Prostate gland (tissue), 2 donors: Measurements from ENCODE around the gene CTPS1. TPM values are rescaled to one million over a fixed set of nuclear protein-coding genes. Genes with fewer than 3 reads are reported as not detected.

Source experiments
- DNase-seq: peaks from one replicate; pipeline ENCODE4 v3.0.0-alpha.2; 2019; ENCODE audit warnings: low spot score
- H3K27ac ChIP-seq, 2 donors: fragments of 200-600 bp; sonication (generic); 2 replicates each; pipeline ENCODE4 v1.5.1; 2017 to 2019
- H3K27me3 ChIP-seq: fragments of 200-600 bp; sonication (generic); replicated peaks from 2 replicates; pipeline ENCODE4 v1.5.1; 2019; ENCODE audit not compliant: insufficient read depth
- H3K36me3 ChIP-seq, 2 donors: fragments of 200-600 bp; sonication (generic); 1 replicate in 1 of 2; 2 replicates in 1 of 2; pipeline versions ENCODE4 v1.5.1 to v1.8.1; 2017 to 2019
- H3K4me1 ChIP-seq: fragments of 200-600 bp; sonication (generic); replicated peaks from 2 replicates; pipeline ENCODE4 v1.5.1; 2019
- H3K4me3 ChIP-seq, 2 donors: fragments of 200-600 bp; sonication (generic); 2 replicates each; pipeline ENCODE4 v1.5.1; 2017 to 2019
- H3K9me3 ChIP-seq: fragments of 200-600 bp; sonication (generic); 2 replicates; pipeline ENCODE4 v1.5.1; 2017
- POLR2A ChIP-seq: fragments of 450-650 bp; IDR thresholded peaks from one replicate; pipeline ENCODE4 v1.6.1; 2016; ENCODE audit warnings: antibody characterized with exemption, mild to moderate bottlenecking
- POLR2AphosphoS5 ChIP-seq: sonication (generic); formaldehyde crosslinking; IDR thresholded peaks from one replicate; pipeline ENCODE4 v1.6.1; 2017; ENCODE audit warnings: antibody characterized with exemption
- WGBS: methylation state at CpG from one replicate; pipeline ENCODE4 v1.1.5; 2018; 5-methylcytosine and 5-hydroxymethylcytosine counted together
- intact Hi-C: fragments of 100-400 bp; cut with DNase I; formaldehyde crosslinking; loops from one replicate; pipeline ENCODE4 v1.14.2; 2022
- small RNA-seq, 2 donors: library from RNA; depleted of rRNA; stranded (forward); fragments of <200 nt; gene quantifications; one replicate each; pipeline ENCODE3, GENCODE V24; 2016
- total RNA-seq, 2 donors: library from RNA; depleted of rRNA; stranded (reverse); fragments of >200 nt; gene quantifications; one replicate each; pipeline ENCODE4 v1.1.0, GENCODE V29; 2016
- TF ChIP-seq, protein P1 (sequence below), 4 experiments: fragments of 200-600 bp in 2 of 4; fragments of 450-650 bp in 2 of 4; sonication (generic) in 2 of 4; IDR thresholded peaks; 1 replicate in 3 of 4; 2 replicates in 1 of 4; pipeline ENCODE4 v1.5.1; 2016 to 2019; ENCODE audit warnings: antibody characterized with exemption in 4 of 4, mild to moderate bottlenecking in 2 of 4, moderate library complexity in 2 of 4

The CTPS1 gene
- total RNA-seq, 2 donors from 2014 or later = 8.9 to 56.5 TPM

- H3K9me3 ChIP-seq = no peaks in the 10 kb centered on the region
- DNase-seq = no peak
- intact Hi-C loops = loop anchor here (10.0 kb wide), 1 partner anchor 56 kb away; no protein-coding TSS in a partner anchor
- no peak overlapping the region for H3K4me3 ChIP-seq
- WGBS = 98% methylated on average over 3 of the region's 3 CpGs
- no peak for TF ChIP-seq POLR2AphosphoS5
- no peak for TF ChIP-seq POLR2A
- TF ChIP-seq, protein P1, sequence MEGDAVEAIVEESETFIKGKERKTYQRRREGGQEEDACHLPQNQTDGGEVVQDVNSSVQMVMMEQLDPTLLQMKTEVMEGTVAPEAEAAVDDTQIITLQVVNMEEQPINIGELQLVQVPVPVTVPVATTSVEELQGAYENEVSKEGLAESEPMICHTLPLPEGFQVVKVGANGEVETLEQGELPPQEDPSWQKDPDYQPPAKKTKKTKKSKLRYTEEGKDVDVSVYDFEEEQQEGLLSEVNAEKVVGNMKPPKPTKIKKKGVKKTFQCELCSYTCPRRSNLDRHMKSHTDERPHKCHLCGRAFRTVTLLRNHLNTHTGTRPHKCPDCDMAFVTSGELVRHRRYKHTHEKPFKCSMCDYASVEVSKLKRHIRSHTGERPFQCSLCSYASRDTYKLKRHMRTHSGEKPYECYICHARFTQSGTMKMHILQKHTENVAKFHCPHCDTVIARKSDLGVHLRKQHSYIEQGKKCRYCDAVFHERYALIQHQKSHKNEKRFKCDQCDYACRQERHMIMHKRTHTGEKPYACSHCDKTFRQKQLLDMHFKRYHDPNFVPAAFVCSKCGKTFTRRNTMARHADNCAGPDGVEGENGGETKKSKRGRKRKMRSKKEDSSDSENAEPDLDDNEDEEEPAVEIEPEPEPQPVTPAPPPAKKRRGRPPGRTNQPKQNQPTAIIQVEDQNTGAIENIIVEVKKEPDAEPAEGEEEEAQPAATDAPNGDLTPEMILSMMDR (IDR thresholded peaks at IDR 0.05) = no peak
- H3K27ac ChIP-seq = no peak overlapping the region
- H3K4me1 ChIP-seq = peaks cover 22% of the 10 kb centered on the region
- no peaks in the 10 kb centered on the region for H3K27me3 ChIP-seq
- no peaks in the 10 kb centered on the region for H3K36me3 ChIP-seq
Measured at GRCh38 chr1:41048540-41048939, 69.0 kb downstream of the CTPS1 start.

GRCh38 chr1:41051022-41051421 is 71.5 kb downstream of the CTPS1 start:
- 48% methylated on average over 1 of the region's 1 CpG for WGBS
- no peaks in the 10 kb centered on the region for H3K36me3 ChIP-seq
- H3K4me1 ChIP-seq = peaks cover 9% of the 10 kb centered on the region
- no peaks in the 10 kb centered on the region for H3K27me3 ChIP-seq
- intact Hi-C loops = no loop called here
- H3K9me3 ChIP-seq = no peaks in the 10 kb centered on the region
- no peak overlapping the region for H3K27ac ChIP-seq
- TF ChIP-seq POLR2A (no peak), POLR2AphosphoS5 (no peak)
- TF ChIP-seq, protein P1 (IDR thresholded peaks at IDR 0.05) = no peak
- no peak overlapping the region for H3K4me3 ChIP-seq
- no peak for DNase-seq

- TF ChIP-seq, protein P1 (IDR thresholded peaks at IDR 0.05) = no peak
- no peak for TF ChIP-seq POLR2AphosphoS5
- no peak for TF ChIP-seq POLR2A
- Histone ChIP-seq H3K27me3 (no peaks in the 10 kb centered on the region), H3K4me3 (no peak overlapping the region), H3K4me1 (no peaks in the 10 kb centered on the region), H3K27ac (no peak overlapping the region), H3K36me3 (no peaks in the 10 kb centered on the region), H3K9me3 (no peaks in the 10 kb centered on the region)
- intact Hi-C loops = no loop called here
- DNase-seq = no peak
- WGBS = 73% methylated on average over 2 of the region's 2 CpGs
Measured at GRCh38 chr1:41053316-41053715, 73.8 kb downstream of the CTPS1 start.

- intact Hi-C loops = no loop called here
- TF ChIP-seq, protein P1 (IDR thresholded peaks at IDR 0.05) = no peak
- TF ChIP-seq POLR2AphosphoS5 = no peak
- no peak for TF ChIP-seq POLR2A
- Histone ChIP-seq H3K4me3 (no peak overlapping the region), H3K27me3 (no peaks in the 10 kb centered on the region), H3K27ac (no peak overlapping the region), H3K36me3 (no peaks in the 10 kb centered on the region), H3K4me1 (no peaks in the 10 kb centered on the region), H3K9me3 (no peaks in the 10 kb centered on the region)
- 91% methylated on average over 5 of the region's 5 CpGs for whole genome bisulfite sequencing
- no peak for DNase-seq
Measured at GRCh38 chr1:41056907-41057306, 77.4 kb downstream of the CTPS1 start.

Small RNAs within 50 kb of the gene (small RNA-seq; reads per million reads assigned to genes)
- 0 reads per million in 2 donors for gene UBE2V1P8

Other genes starting within 250 kb of the CTPS1 start
- gene KCNQ4, start 195.9 kb upstream of the CTPS1 start, total RNA-seq = 1 to 10 TPM; 1.8 to 3.1 TPM
- gene CITED4, start 117.3 kb upstream of the CTPS1 start, total RNA-seq = 100 to 1,000 TPM in 1 of 2 donors, 10 to 100 TPM in 1; 72.3 to 138 TPM
- gene SLFNL1, start 42.0 kb downstream of the CTPS1 start, total RNA-seq = 1 to 10 TPM; 2.4 to 5.8 TPM